HepG2 (cell line): ENCODE data around the gene SIRT7. TPM values are rescaled to one million over a fixed set of nuclear protein-coding genes. Genes with fewer than 3 reads are reported as not detected.

Experiments
- ARHGAP35 ChIP-seq: sonication (generic); formaldehyde crosslinking; IDR thresholded peaks from 2 replicates; pipeline ENCODE4 v1.9.0; 2022; ENCODE audit warnings: mild to moderate bottlenecking, inconsistent platforms, moderate library complexity, missing genetic modification reagents, borderline replicate concordance
- ELF1 ChIP-seq: sonication (generic); formaldehyde crosslinking; IDR thresholded peaks from 2 replicates; pipeline ENCODE4 v1.4.0; 2020; ENCODE audit warnings: missing genetic modification reagents
- FOXK1 ChIP-seq: sonication (generic); formaldehyde crosslinking; IDR thresholded peaks from 2 replicates; pipeline ENCODE4 v1.4.0; 2020; ENCODE audit warnings: low read depth, missing genetic modification reagents, borderline replicate concordance
- GATA4 ChIP-seq: sonication (generic); IDR thresholded peaks from 2 replicates; pipeline ENCODE4 v1.6.1; 2016; ENCODE audit warnings: antibody characterized with exemption, low read depth, borderline replicate concordance
- IRF2 ChIP-seq: IDR thresholded peaks from 2 replicates; pipeline ENCODE4 v1.6.1; 2018; ENCODE audit warnings: missing genetic modification reagents, missing compliant biosample characterization
- JUND ChIP-seq: sonication (generic); formaldehyde crosslinking; IDR thresholded peaks from 2 replicates; pipeline ENCODE4 v1.8.0; 2022; ENCODE audit warnings: mild to moderate bottlenecking, missing genetic modification reagents
- MED13 ChIP-seq: sonication (generic); formaldehyde crosslinking; IDR thresholded peaks from 2 replicates; pipeline ENCODE4 v1.5.0; 2020; ENCODE audit warnings: missing genetic modification reagents
- MTF1 ChIP-seq: sonication (generic); formaldehyde crosslinking; IDR thresholded peaks from 2 replicates; pipeline ENCODE4 v1.5.0; 2020; ENCODE audit warnings: missing genetic modification reagents
- SRY ChIP-seq: sonication (generic); formaldehyde crosslinking; IDR thresholded peaks from 2 replicates; pipeline ENCODE4 v1.8.0; 2022; ENCODE audit warnings: mild to moderate bottlenecking, missing genetic modification reagents
- SYNCRIP ChIP-seq: fragments of 200-400 bp; formaldehyde crosslinking; IDR thresholded peaks from 2 replicates; pipeline ENCODE4 v1.6.1; 2018; ENCODE audit warnings: mild to moderate bottlenecking, low read depth, low read length; ENCODE audit not compliant: insufficient read depth
- TARDBP ChIP-seq: sonication (generic); formaldehyde crosslinking; IDR thresholded peaks from 2 replicates; pipeline ENCODE4 v1.8.0; 2022; ENCODE audit warnings: mild to moderate bottlenecking, missing genetic modification reagents
- ZBTB8A ChIP-seq: sonication (generic); formaldehyde crosslinking; IDR thresholded peaks from 2 replicates; pipeline ENCODE4 v1.4.0; 2020; ENCODE audit warnings: mild to moderate bottlenecking, low read depth, missing genetic modification reagents, borderline replicate concordance
- ZNF34 ChIP-seq: sonication (generic); formaldehyde crosslinking; IDR thresholded peaks from 2 replicates; pipeline ENCODE4 v1.4.0; 2020; ENCODE audit warnings: mild to moderate bottlenecking, missing genetic modification reagents, borderline replicate concordance
- ZNF451 ChIP-seq: sonication (generic); formaldehyde crosslinking; IDR thresholded peaks from 2 replicates; pipeline ENCODE4 v1.5.0; 2020; ENCODE audit warnings: mild to moderate bottlenecking, missing genetic modification reagents
- ZNF572 ChIP-seq: sonication (generic); formaldehyde crosslinking; IDR thresholded peaks from 2 replicates; pipeline ENCODE4 v1.5.1; 2020; ENCODE audit warnings: mild to moderate bottlenecking, missing genetic modification reagents
- ZNF816 ChIP-seq: sonication (generic); formaldehyde crosslinking; IDR thresholded peaks from 2 replicates; pipeline ENCODE4 v1.8.0; 2022; ENCODE audit warnings: missing genetic modification reagents, mild to moderate bottlenecking, borderline replicate concordance
- ZSCAN20 ChIP-seq: sonication (generic); formaldehyde crosslinking; IDR thresholded peaks from 2 replicates; pipeline ENCODE4 v1.4.0; 2020; ENCODE audit warnings: missing genetic modification reagents, mild to moderate bottlenecking, borderline replicate concordance
- ZSCAN31 ChIP-seq: sonication (generic); formaldehyde crosslinking; IDR thresholded peaks from 2 replicates; pipeline ENCODE4 v1.5.0; 2020; ENCODE audit warnings: low read depth, mild to moderate bottlenecking, missing genetic modification reagents
- polyA plus RNA-seq, 8 experiments: library from polyadenylated mRNA; depleted of rRNA in 3 of 8; stranded (reverse) in 7 of 8; unstranded in 1 of 8; fragments of >200 nt; fragmentation: Illumina TruSeq in 4 of 8; extraction: Trizol in 4 of 8; gene quantifications; 2 replicates each; pipeline versions ENCODE4 v1.2.1 to v1.2.3, GENCODE V29; 2011 to 2016; ENCODE audit warnings: low read depth in 4 of 8, missing spikeins in 1 of 8, mixed read lengths in 1 of 8; ENCODE audit not compliant: insufficient read depth in 1 of 8
- total RNA-seq, 5 experiments: library from RNA; depleted of rRNA; stranded (reverse); fragments of >200 nt; fragmentation: Illumina TruSeq; extraction: Trizol; gene quantifications; 2 replicates each; pipeline ENCODE4 v1.2.3, GENCODE V29; 2016; ENCODE audit warnings: low read depth in 1 of 5
- TF ChIP-seq, protein P1 (sequence below): sonication (generic); formaldehyde crosslinking; IDR thresholded peaks from 2 replicates; pipeline ENCODE4 v1.4.0; 2020; ENCODE audit warnings: low read depth, mild to moderate bottlenecking, missing genetic modification reagents
- TF ChIP-seq, protein P2 (sequence below): sonication (generic); formaldehyde crosslinking; IDR thresholded peaks from 2 replicates; pipeline ENCODE4 v1.4.0; 2020; ENCODE audit warnings: missing genetic modification reagents, low read depth, mild to moderate bottlenecking, borderline replicate concordance
- TF ChIP-seq, protein P3 (sequence below), 2 experiments: sonication (generic) in 1 of 2; formaldehyde crosslinking in 1 of 2; IDR thresholded peaks; 2 replicates each; pipeline versions ENCODE4 v1.5.1 to v1.6.1; 2011 to 2020; ENCODE audit warnings: borderline replicate concordance in 1 of 2, low read depth in 1 of 2, low read length in 1 of 2, mild to moderate bottlenecking in 1 of 2, missing genetic modification reagents in 1 of 2, moderate library complexity in 1 of 2
- TF ChIP-seq, protein P4 (sequence below): sonication (generic); formaldehyde crosslinking; IDR thresholded peaks from 2 replicates; pipeline ENCODE4 v1.5.0; 2020; ENCODE audit warnings: missing genetic modification reagents

SIRT7 gene
- total and polyA plus RNA-seq, 2 of the 13 experiments (the other 11 are each of a cell fraction or from before 2014, with no cell fraction given) = 8.3 to 24.8 TPM

DNA sequence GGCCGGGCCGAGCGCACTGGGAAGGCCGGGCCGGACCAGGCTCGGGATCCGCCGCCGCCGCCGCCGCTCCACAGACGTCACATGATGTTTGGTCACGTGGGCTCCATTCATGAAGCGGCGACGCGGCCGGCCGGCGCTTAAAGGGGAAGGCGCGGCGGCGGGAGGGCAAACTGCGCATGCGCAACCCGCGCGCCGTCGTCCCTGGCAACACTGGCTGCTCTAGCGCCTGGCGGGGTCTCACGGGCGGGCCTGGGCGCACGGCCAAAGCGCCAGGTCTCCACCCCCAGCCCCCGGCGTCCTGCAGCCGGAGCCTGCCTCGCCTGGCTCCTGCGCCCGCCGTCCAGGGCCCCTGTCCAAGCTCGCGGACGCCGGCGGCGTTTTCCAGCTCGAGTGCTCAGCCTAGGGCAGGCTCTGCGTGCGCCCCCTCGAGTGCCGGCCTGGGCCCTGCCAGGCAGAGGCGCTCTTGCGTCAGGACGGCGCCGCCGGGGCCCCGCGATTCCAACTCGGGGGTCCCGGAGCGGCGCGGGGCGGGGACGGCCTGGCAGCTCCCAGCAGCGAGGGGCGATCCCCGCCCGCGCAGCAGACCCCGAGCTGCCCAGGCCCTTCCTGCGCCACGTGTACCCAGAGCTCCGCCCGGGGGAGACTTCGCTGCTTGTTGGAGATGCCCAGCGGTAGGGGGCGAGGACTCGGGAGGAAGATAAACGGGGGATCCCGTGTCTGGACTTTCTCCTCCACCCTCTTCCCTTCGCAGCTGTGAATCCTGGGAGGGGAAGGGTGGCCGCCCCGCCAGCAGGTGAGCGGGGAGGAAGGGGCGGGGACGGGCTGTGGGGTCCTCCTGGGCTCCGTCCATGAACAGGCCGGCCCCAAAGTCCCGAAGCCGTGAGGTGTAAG, 9.9 kb upstream of the SIRT7 start, which contains the start of gene MAFG (continued):
- TF ChIP-seq MTF1 (CRISPR knock-in tag) = 0 out of 2 replicates have a peak, but pooled peaks have one; percentile 23
- TF ChIP-seq, protein P1, sequence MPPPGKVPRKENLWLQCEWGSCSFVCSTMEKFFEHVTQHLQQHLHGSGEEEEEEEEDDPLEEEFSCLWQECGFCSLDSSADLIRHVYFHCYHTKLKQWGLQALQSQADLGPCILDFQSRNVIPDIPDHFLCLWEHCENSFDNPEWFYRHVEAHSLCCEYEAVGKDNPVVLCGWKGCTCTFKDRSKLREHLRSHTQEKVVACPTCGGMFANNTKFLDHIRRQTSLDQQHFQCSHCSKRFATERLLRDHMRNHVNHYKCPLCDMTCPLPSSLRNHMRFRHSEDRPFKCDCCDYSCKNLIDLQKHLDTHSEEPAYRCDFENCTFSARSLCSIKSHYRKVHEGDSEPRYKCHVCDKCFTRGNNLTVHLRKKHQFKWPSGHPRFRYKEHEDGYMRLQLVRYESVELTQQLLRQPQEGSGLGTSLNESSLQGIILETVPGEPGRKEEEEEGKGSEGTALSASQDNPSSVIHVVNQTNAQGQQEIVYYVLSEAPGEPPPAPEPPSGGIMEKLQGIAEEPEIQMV = peak; percentile 91
- peak; percentile 96; the same call in 1 of the 2 replicates for TF ChIP-seq ZSCAN20 (CRISPR knock-in tag)
- peak; percentile 30; the same call in 1 of the 2 replicates for TF ChIP-seq IRF2
- TF ChIP-seq, protein P2, sequence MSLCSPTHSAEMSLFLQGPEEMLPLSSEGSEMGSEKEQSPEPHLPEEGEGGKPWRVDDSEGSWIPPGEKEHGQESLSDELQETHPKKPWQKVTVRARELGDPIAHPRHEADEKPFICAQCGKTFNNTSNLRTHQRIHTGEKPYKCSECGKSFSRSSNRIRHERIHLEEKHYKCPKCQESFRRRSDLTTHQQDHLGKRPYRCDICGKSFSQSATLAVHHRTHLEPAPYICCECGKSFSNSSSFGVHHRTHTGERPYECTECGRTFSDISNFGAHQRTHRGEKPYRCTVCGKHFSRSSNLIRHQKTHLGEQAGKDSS = peak; percentile 89
- peak; percentile 70; the same call in 1 of the 2 replicates for TF ChIP-seq SRY (CRISPR knock-in tag)
- 0 out of 2 replicates have a peak, but pooled peaks have one; percentile 47 for TF ChIP-seq ZNF816 (CRISPR knock-in tag)
- no peak for TF ChIP-seq SYNCRIP
- 0 out of 2 replicates have a peak, but pooled peaks have one; percentile 25 for TF ChIP-seq TARDBP (CRISPR knock-in tag)
- peak; percentile 96 for TF ChIP-seq ZSCAN31 (CRISPR knock-in tag)
- TF ChIP-seq ZNF34 = peak; percentile 65; the same call in 1 of the 2 replicates
- TF ChIP-seq ELF1 = 0 out of 2 replicates have a peak, but pooled peaks have one; percentile 16
- peak; percentile 66; the same call in 1 of the 2 replicates for TF ChIP-seq JUND (CRISPR knock-in tag)
- TF ChIP-seq, protein P3, sequence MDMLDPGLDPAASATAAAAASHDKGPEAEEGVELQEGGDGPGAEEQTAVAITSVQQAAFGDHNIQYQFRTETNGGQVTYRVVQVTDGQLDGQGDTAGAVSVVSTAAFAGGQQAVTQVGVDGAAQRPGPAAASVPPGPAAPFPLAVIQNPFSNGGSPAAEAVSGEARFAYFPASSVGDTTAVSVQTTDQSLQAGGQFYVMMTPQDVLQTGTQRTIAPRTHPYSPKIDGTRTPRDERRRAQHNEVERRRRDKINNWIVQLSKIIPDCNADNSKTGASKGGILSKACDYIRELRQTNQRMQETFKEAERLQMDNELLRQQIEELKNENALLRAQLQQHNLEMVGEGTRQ (IDR thresholded peaks at IDR 0.05; ENCODE audit: low read depth, low read length) = peak; percentile 96
- TF ChIP-seq, protein P3 (CRISPR knock-in tag; IDR thresholded peaks at IDR 0.05; ENCODE audit: borderline replicate concordance) = peak; percentile 91
- TF ChIP-seq, protein P4, sequence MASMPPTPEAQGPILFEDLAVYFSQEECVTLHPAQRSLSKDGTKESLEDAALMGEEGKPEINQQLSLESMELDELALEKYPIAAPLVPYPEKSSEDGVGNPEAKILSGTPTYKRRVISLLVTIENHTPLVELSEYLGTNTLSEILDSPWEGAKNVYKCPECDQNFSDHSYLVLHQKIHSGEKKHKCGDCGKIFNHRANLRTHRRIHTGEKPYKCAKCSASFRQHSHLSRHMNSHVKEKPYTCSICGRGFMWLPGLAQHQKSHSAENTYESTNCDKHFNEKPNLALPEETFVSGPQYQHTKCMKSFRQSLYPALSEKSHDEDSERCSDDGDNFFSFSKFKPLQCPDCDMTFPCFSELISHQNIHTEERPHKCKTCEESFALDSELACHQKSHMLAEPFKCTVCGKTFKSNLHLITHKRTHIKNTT = 0 out of 2 replicates have a peak, but pooled peaks have one; percentile 32
- TF ChIP-seq FOXK1 (CRISPR knock-in tag) = peak; percentile 77; the same call in 1 of the 2 replicates
- TF ChIP-seq ZNF572 (CRISPR knock-in tag) = 0 out of 2 replicates have a peak, but pooled peaks have one; percentile 48
- peak; percentile 96 for TF ChIP-seq ZNF451 (CRISPR knock-in tag)
- TF ChIP-seq GATA4 = no peak; the same call in 1 of the 2 replicates
- peak; percentile 19; the same call in 1 of the 2 replicates for TF ChIP-seq ZBTB8A (CRISPR knock-in tag)
- TF ChIP-seq ARHGAP35 (CRISPR knock-in tag) = peak; percentile 87; the same call in 1 of the 2 replicates
- TF ChIP-seq MED13 = peak; percentile 85
